Keratinocyte (primary cell): Measurements from ENCODE around the gene ANO10.

Experiments used
- CTCF ChIP-seq, 3 experiments: IDR thresholded peaks in 1 of 3; conservative IDR thresholded peaks in 1 of 3; optimal IDR thresholded peaks in 1 of 3; 2 replicates in 2 of 3; 3 replicates in 1 of 3; pipeline versions ENCODE3 to v1.5.1; 2011; ENCODE audit warnings: low read length in 3 of 3, mild to moderate bottlenecking in 3 of 3, moderate library complexity in 2 of 3, control low read depth in 1 of 3, inconsistent platforms in 1 of 3; ENCODE audit not compliant: insufficient read depth in 2 of 3; ENCODE audit errors: extremely low read depth in 1 of 3
- EZH2 ChIP-seq: IDR thresholded peaks from one replicate; pipeline ENCODE4 v1.6.1; 2012; ENCODE audit warnings: inconsistent platforms, mild to moderate bottlenecking, low read length, moderate library complexity

DNA sequence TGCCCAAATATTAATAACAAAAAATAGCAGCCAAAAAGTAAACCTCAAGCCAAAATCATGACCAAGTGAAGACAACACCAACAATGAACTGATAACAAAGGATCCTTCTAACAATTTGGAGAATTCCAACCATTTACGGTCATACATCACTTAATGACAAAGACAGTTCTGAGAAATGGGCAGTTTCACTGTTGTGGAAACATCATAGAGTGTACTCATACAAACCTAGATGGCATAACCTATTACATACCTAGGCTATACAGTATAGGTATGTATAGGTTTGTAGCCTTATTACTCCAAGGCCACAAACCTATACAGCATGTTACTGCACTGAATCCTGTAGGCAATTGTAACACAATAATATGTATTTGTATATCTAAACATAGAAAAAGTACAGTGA lies 12.4 kb downstream of the ANO10 start:
- no peak for TF ChIP-seq CTCF (optimal IDR thresholded peaks at IDR 0.05 in 1 of 3, IDR thresholded peaks at IDR 0.05 in 1 of 3, conservative IDR thresholded peaks at IDR 0.05 in 1 of 3; ENCODE audit: extremely low read depth in 1 of 3, insufficient read depth in 2 of 3, low read length in 3 of 3)
- no peak for TF ChIP-seq EZH2
